K562 (cell line): ENCODE measurements around the gene RAB25. TPM values are rescaled to one million over a fixed set of nuclear protein-coding genes. Genes with fewer than 3 reads are reported as not detected.

Experiments
- CEBPB ChIP-seq: fragments of 450-650 bp; IDR thresholded peaks from 2 replicates; pipeline ENCODE4 v1.6.1; 2016; ENCODE audit warnings: missing genetic modification characterization, missing compliant biosample characterization
- NR3C1 ChIP-seq: sonication (generic); formaldehyde crosslinking; IDR thresholded peaks from 2 replicates; pipeline ENCODE4 v1.8.1; 2022; ENCODE audit warnings: missing genetic modification reagents
- RB1 ChIP-seq: fragments of 450-650 bp; IDR thresholded peaks from 2 replicates; pipeline ENCODE4 v1.6.1; 2017; ENCODE audit warnings: low read depth, mild to moderate bottlenecking
- RERE ChIP-seq: sonication (generic); formaldehyde crosslinking; IDR thresholded peaks from 2 replicates; pipeline ENCODE4 v1.8.0; 2023; ENCODE audit warnings: missing genetic modification reagents, mild to moderate bottlenecking, borderline replicate concordance
- RFX7 ChIP-seq: fragments of 250-450 bp; sonication (Bioruptor Pico); IDR thresholded peaks from 2 replicates; pipeline ENCODE4 v1.5.1; 2021; ENCODE audit warnings: mild to moderate bottlenecking
- RUNX1 ChIP-seq: sonication (generic); IDR thresholded peaks from 2 replicates; pipeline ENCODE4 v1.6.1; 2016; ENCODE audit warnings: antibody characterized with exemption, low read depth
- SPI1 ChIP-seq: IDR thresholded peaks from 2 replicates; pipeline ENCODE4 v1.6.1; 2011; ENCODE audit warnings: low read depth, low read length, control low read depth, borderline replicate concordance
- TEAD1 ChIP-seq, 2 experiments: fragments of 450-650 bp in 1 of 2; sonication (generic) in 1 of 2; formaldehyde crosslinking; IDR thresholded peaks; 2 replicates each; pipeline versions ENCODE4 v1.4.0 to v1.8.0; 2020 to 2022; ENCODE audit warnings: mild to moderate bottlenecking in 2 of 2, missing genetic modification reagents in 1 of 2
- ZBTB40 ChIP-seq, 2 experiments: fragments of 450-650 bp in 1 of 2; sonication (generic) in 1 of 2; formaldehyde crosslinking in 1 of 2; IDR thresholded peaks; 2 replicates each; pipeline versions ENCODE4 v1.7.1 to v1.9.0; 2016 to 2022; ENCODE audit warnings: inconsistent platforms in 1 of 2, mild to moderate bottlenecking in 1 of 2, missing genetic modification reagents in 1 of 2
- ZNF232 ChIP-seq: sonication (generic); formaldehyde crosslinking; IDR thresholded peaks from 2 replicates; pipeline ENCODE4 v1.8.0; 2022; ENCODE audit warnings: mild to moderate bottlenecking, missing genetic modification reagents
- polyA plus RNA-seq, 8 experiments: library from polyadenylated mRNA; depleted of rRNA in 4 of 8; stranded (reverse) in 5 of 8; unstranded in 3 of 8; fragments of >200 nt; fragmentation: Nextera tagmentation in 2 of 8; fragmentation: Illumina TruSeq in 1 of 8; extraction: Ambion mirVana in 2 of 8; extraction: Trizol in 1 of 8; gene quantifications; 2 replicates each; pipeline versions ENCODE4 v1.2.1 to v1.2.3, GENCODE V29; 2011 to 2014; ENCODE audit warnings: inconsistent platforms in 1 of 8, missing spikeins in 1 of 8
- total RNA-seq, 7 experiments: library from RNA; depleted of rRNA in 6 of 7; stranded (reverse); fragments of >200 nt in 6 of 7; fragmentation: Illumina TruSeq in 2 of 7; extraction: Trizol in 2 of 7; gene quantifications; 2 replicates each; pipeline versions ENCODE4 v1.2.1 to v1.2.3, GENCODE V29; 2011 to 2021; ENCODE audit warnings: low replicate concordance in 1 of 7

RAB25 gene
- total and polyA plus RNA-seq, 9 of the 15 experiments (the other 6 are each of a cell fraction or from before 2014, with no cell fraction given) = 0.10 to 0.27 (median 0.13) TPM; not detected in 6

- TF ChIP-seq ZBTB40 (IDR thresholded peaks at IDR 0.05) = no peak
- TF ChIP-seq ZBTB40 (CRISPR knock-in tag; IDR thresholded peaks at IDR 0.05) = no peak
- TF ChIP-seq NR3C1 = no peak
- TF ChIP-seq RFX7 (CRISPR knock-in tag) = no peak
- TF ChIP-seq RUNX1 = no peak
- no peak for TF ChIP-seq RERE (CRISPR knock-in tag)
- TF ChIP-seq RB1 = peak; percentile 47; the same call in 1 of the 2 replicates
- no peak for TF ChIP-seq CEBPB (tag)
- TF ChIP-seq TEAD1 (CRISPR knock-in tag; IDR thresholded peaks at IDR 0.05) = no peak
- TF ChIP-seq ZNF232 (CRISPR knock-in tag) = no peak
- TF ChIP-seq SPI1 = no peak
These were observed 53.4 kb downstream of the RAB25 start, which contains the start of gene LMNA (continued) for GRCh38 chr1:156114101-156114918.
